Sigmoid colon (tissue), 7 donors: Measurements from ENCODE around the gene EPAS1. TPM values are rescaled to one million over a fixed set of nuclear protein-coding genes. Genes with fewer than 3 reads are reported as not detected.

Experiments
- DNase-seq: peaks from one replicate; pipeline ENCODE4 v3.0.0-alpha.2; 2019
- H3K27ac ChIP-seq, 4 donors: fragments of 200-600 bp; sonication (generic); one replicate each; pipeline ENCODE4 v1.5.1; 2016 to 2019; ENCODE audit warnings: mild to moderate bottlenecking in 1 of 4
- H3K27me3 ChIP-seq, 3 donors: fragments of 200-600 bp; sonication (generic); one replicate each; pipeline ENCODE4 v1.5.1; 2019; ENCODE audit warnings: mild to moderate bottlenecking in 1 of 3
- H3K36me3 ChIP-seq, 4 donors: fragments of 200-600 bp; sonication (generic); one replicate each; pipeline ENCODE4 v1.5.1; 2016 to 2019
- H3K4me1 ChIP-seq, 4 donors: fragments of 200-600 bp; sonication (generic); one replicate each; pipeline ENCODE4 v1.5.1; 2017 to 2019
- H3K4me3 ChIP-seq, 4 donors: fragments of 200-600 bp; sonication (generic); one replicate each; pipeline ENCODE4 v1.5.1; 2017 to 2019; ENCODE audit warnings: mild to moderate bottlenecking in 2 of 4, moderate library complexity in 1 of 4
- H3K9me3 ChIP-seq, 4 donors: fragments of 200-600 bp in 3 of 4; sonication (generic) in 3 of 4; one replicate each; pipeline versions ENCODE4 v1.5.1 to v1.6.1; 2013 to 2019
- EP300 ChIP-seq, 4 donors: sonication (generic); formaldehyde crosslinking; IDR thresholded peaks; one replicate each; pipeline ENCODE4 v1.6.1; 2017; ENCODE audit warnings: antibody characterized with exemption in 4 of 4
- POLR2A ChIP-seq, 2 donors: fragments of 450-650 bp; IDR thresholded peaks; one replicate each; pipeline ENCODE4 v1.6.1; 2016; ENCODE audit warnings: antibody characterized with exemption in 2 of 2, mild to moderate bottlenecking in 2 of 2, moderate library complexity in 2 of 2
- POLR2AphosphoS5 ChIP-seq, 4 donors: sonication (generic); formaldehyde crosslinking; IDR thresholded peaks; one replicate each; pipeline ENCODE4 v1.6.1; 2017; ENCODE audit warnings: antibody characterized with exemption in 4 of 4
- WGBS, 2 donors: extraction: QIAGEN DNeasy Blood & Tissue Kit; methylation state at CpG; one replicate each; pipeline ENCODE4 v1.1.7; 2013; 5-methylcytosine and 5-hydroxymethylcytosine counted together
- intact Hi-C: fragments of 100-400 bp; cut with DNase I; formaldehyde crosslinking; loops from one replicate; pipeline ENCODE4 v1.15.1; 2023
- polyA plus RNA-seq, 3 donors: library from polyadenylated mRNA; stranded (reverse); fragments of 200-250 nt; gene quantifications; one replicate each; pipeline ENCODE4 v1.2.3, GENCODE V29; 2013
- total RNA-seq, 4 donors: library from RNA; depleted of rRNA; stranded (reverse); fragments of >200 nt; gene quantifications; one replicate each; pipeline ENCODE4 v1.1.0, GENCODE V29; 2016
- TF ChIP-seq, protein P1 (sequence below), 4 experiments: fragments of 450-650 bp in 3 of 4; fragments of 200-600 bp in 1 of 4; IDR thresholded peaks; one replicate each; pipeline ENCODE4 v1.5.1; 2016 to 2019; ENCODE audit warnings: antibody characterized with exemption in 4 of 4, mild to moderate bottlenecking in 3 of 4, moderate library complexity in 2 of 4
- donor health status: healthy with polysubstance abuse.
- donor health status: Bipolar disorder and iron deficiency.
- donor health status: healthy.

EPAS1 gene
- total and polyA plus RNA-seq, 7 donors, result 56.8 to 97.8 (median 62.2) TPM

DNA sequence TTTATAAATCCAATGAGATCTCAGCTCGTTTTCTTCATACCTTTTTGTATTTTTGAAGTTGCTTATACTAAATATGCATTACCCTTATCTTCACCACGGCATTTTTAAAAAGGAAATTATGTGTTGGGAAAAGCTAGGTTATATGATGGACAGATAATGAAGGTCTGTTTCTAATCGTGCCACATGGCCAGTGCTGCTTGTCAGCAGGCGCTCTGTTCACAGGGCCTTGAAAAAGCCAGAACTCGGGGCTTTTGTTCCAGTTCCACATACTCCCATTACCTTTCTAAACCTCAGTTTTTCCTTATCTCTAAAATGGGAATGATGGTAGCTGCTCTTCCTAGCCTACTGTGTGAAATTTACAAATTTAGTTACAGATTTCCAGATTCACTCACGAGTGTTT is 42.0 kb downstream of the EPAS1 start:
- Histone ChIP-seq H3K36me3 (no peaks in the 10 kb centered on the region), H3K4me1 (peaks cover 0 to 45% (median 35%) of the 10 kb centered on the region in 4 donors), H3K4me3 (no peak overlapping the region), H3K27ac (peak overlapping the region in 2 of 4 donors; percentile 19 to 35), H3K9me3 (no peaks in the 10 kb centered on the region), H3K27me3 (no peaks in the 10 kb centered on the region)
- WGBS, 2 donors, result 81 to 86% methylated on average over 6 of the region's 6 CpGs
- TF ChIP-seq POLR2AphosphoS5 (IDR thresholded peaks at IDR 0.05) (no peak), POLR2A (IDR thresholded peaks at IDR 0.05) (no peak), EP300 (IDR thresholded peaks at IDR 0.05) (no peak)
- TF ChIP-seq, protein P1, sequence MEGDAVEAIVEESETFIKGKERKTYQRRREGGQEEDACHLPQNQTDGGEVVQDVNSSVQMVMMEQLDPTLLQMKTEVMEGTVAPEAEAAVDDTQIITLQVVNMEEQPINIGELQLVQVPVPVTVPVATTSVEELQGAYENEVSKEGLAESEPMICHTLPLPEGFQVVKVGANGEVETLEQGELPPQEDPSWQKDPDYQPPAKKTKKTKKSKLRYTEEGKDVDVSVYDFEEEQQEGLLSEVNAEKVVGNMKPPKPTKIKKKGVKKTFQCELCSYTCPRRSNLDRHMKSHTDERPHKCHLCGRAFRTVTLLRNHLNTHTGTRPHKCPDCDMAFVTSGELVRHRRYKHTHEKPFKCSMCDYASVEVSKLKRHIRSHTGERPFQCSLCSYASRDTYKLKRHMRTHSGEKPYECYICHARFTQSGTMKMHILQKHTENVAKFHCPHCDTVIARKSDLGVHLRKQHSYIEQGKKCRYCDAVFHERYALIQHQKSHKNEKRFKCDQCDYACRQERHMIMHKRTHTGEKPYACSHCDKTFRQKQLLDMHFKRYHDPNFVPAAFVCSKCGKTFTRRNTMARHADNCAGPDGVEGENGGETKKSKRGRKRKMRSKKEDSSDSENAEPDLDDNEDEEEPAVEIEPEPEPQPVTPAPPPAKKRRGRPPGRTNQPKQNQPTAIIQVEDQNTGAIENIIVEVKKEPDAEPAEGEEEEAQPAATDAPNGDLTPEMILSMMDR (IDR thresholded peaks at IDR 0.05), result no peak
- intact Hi-C loops, result no loop called here
- no peak for DNase-seq

DNA sequence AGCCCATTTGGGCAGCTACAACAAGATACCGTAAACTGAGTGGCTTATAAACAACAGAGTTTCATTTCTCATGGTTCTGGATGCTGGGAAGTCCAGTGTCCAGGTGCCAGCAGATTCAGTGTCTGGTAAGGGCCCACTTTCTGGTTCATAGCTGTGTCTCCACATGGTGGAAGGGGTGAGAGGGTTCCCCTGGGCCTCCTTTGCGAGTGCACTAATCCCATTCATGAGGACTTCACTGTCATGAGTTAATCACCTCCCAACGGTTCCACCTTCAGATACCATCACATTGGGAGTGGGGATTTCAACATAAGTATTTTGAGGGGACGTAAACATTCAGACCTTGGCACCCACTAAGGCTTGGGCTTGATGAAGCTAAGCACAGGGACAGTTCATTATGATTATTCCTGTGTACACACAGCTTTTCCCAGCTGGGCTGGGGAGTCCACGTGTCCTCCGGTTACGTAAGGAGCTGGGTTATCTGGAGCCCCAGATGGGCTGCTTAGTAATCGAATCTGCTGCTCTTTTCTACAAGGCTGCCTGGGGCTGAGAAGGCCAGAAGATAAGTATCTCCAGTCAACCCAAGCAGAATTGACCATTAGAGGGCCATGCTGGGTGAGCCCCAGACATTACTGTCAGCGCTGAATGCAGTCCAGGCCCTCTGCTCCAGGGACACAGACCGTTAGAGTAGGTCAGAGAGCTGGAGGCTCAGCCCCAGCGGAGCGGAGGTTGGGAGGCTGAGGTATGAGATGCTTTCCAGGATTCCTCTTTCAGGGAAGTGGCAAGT is 42.7 kb downstream of the EPAS1 start:
- Histone ChIP-seq H3K4me3 (no peak overlapping the region), H3K27ac (peak overlapping the region in 2 of 4 donors; percentile 19 to 35), H3K4me1 (peaks cover 0 to 39% (median 29%) of the 10 kb centered on the region in 4 donors), H3K9me3 (no peaks in the 10 kb centered on the region), H3K36me3 (no peaks in the 10 kb centered on the region), H3K27me3 (no peaks in the 10 kb centered on the region)
- intact Hi-C loops, result no loop called here
- WGBS, 2 donors, result 80 to 81% methylated on average over 12 of the region's 12 CpGs
- no peak for TF ChIP-seq POLR2A (IDR thresholded peaks at IDR 0.05)
- no peak for TF ChIP-seq POLR2AphosphoS5 (IDR thresholded peaks at IDR 0.05)
- no peak for TF ChIP-seq EP300 (IDR thresholded peaks at IDR 0.05)
- TF ChIP-seq, protein P1 (IDR thresholded peaks at IDR 0.05), result no peak
- no peak for DNase-seq

DNA sequence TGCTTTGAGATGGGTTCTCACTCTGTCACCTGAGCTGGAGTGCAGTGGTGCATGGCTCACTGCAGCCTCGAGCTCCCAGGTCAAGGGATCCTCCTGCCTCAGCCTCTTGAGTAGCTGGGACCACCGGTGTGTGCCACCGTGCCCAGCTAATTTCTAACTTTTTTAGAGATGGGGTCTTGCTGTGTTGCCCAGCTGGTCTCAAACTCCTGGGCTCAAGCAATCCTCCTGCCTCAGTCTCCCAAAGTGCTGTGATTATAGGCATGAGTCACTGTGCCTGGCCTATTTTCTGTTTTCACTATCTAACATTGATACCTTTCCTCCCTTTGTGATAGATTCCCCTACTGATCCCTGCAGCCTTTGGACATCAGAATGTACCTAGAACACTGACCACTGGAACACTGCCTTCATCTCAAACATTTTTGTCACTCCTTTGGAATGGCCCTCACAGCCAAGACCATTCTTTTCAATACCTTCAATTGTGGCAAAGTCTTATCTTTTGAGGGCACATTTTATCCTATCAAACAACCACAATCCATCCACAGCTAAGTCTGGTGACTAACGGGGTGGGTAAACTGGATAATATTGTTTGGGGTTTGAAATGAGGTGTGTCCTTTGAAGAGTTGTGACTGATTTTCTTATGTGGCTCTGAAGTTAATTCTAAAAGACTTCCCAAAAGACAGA is 43.7 kb downstream of the EPAS1 start:
- H3K9me3 ChIP-seq, result no peaks in the 10 kb centered on the region
- H3K4me3 ChIP-seq, result no peak overlapping the region
- no peak overlapping the region for H3K27ac ChIP-seq
- no peaks in the 10 kb centered on the region for H3K27me3 ChIP-seq
- TF ChIP-seq POLR2AphosphoS5 (IDR thresholded peaks at IDR 0.05) (no peak), POLR2A (IDR thresholded peaks at IDR 0.05) (no peak), EP300 (IDR thresholded peaks at IDR 0.05) (no peak)
- TF ChIP-seq, protein P1 (IDR thresholded peaks at IDR 0.05), result no peak
- no peak for DNase-seq
- peaks cover 0 to 29% (median 19%) of the 10 kb centered on the region in 4 donors for H3K4me1 ChIP-seq
- WGBS, 2 donors, result 90 to 91% methylated on average over 4 of the region's 4 CpGs
- H3K36me3 ChIP-seq, result no peaks in the 10 kb centered on the region
- intact Hi-C loops, result no loop called here

DNA sequence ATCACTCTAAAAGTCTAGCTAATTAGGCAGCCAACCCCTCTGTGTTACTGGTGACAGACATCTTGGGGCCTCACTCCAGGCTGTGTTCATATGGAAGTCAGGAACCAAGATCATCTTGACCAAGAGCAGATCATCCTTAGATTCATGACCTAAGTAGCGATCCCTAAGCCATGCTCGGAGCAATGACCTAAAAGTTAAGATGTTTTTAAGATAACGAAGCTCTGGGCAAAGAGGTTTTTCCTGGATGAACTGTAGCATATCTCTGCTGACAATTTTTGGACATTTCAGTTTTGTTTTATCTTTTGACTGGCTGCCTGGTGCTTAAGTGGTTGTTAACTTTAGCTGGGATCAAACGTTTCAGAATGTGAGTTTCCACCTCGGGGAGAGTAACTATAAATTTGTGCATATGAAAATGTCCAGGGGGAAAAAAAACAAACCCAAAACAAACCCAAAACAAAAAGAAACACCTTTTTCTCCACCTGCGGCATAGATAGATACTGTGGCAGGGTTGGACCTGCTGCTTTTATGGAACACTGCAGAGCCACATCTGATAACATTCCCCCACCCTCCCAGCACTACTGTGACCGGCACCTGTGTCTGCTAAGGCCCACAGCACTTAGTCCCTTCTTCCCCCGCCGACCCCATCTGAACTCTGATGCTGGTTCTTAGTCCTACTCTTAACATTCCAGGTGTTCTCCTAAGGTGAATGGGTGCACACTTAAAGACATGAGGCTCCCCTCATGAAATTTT is 45.5 kb downstream of the EPAS1 start:
- H3K27ac ChIP-seq, result no peak overlapping the region
- H3K27me3 ChIP-seq, result no peaks in the 10 kb centered on the region
- no peak overlapping the region for H3K4me3 ChIP-seq
- WGBS, 2 donors, result 83 to 87% methylated on average over 9 of the region's 9 CpGs
- intact Hi-C loops, result no loop called here
- H3K9me3 ChIP-seq, result no peaks in the 10 kb centered on the region
- TF ChIP-seq POLR2AphosphoS5 (IDR thresholded peaks at IDR 0.05) (no peak), POLR2A (IDR thresholded peaks at IDR 0.05) (no peak), EP300 (IDR thresholded peaks at IDR 0.05) (no peak)
- TF ChIP-seq, protein P1 (IDR thresholded peaks at IDR 0.05), result no peak
- DNase-seq, result no peak
- H3K4me1 ChIP-seq, result peaks cover 0 to 15% (median 8%) of the 10 kb centered on the region in 4 donors
- peaks cover 0 to 11% (median 0%) of the 10 kb centered on the region in 4 donors for H3K36me3 ChIP-seq
